ENCODE results near the gene TESMIN.

GRCh38 chr11:68664141-68664540 is 87.2 kb downstream of the TESMIN start:
- TF ChIP-seq MYC (CRISPR knock-in tag; IDR thresholded peaks at IDR 0.05; ENCODE audit: borderline replicate concordance) (no peak), REST (IDR thresholded peaks at IDR 0.05; ENCODE audit: borderline replicate concordance in 1 of 2, low read depth in 1 of 2, low read length in 2 of 2) (no peak), ZBTB7A (CRISPR knock-in tag; IDR thresholded peaks at IDR 0.05) (no peak), RNF219 (CRISPR knock-in tag; IDR thresholded peaks at IDR 0.05) (no peak), POLR2AphosphoS5 (IDR thresholded peaks at IDR 0.05; ENCODE audit: low read depth, low read length) (no peak), HOXA7 (CRISPR knock-in tag; IDR thresholded peaks at IDR 0.05) (no peak), ZNF83 (CRISPR knock-in tag; IDR thresholded peaks at IDR 0.05; ENCODE audit: borderline replicate concordance) (no peak), ZZZ3 (CRISPR knock-in tag; IDR thresholded peaks at IDR 0.05; ENCODE audit: borderline replicate concordance) (no peak), ZNF879 (CRISPR knock-in tag; IDR thresholded peaks at IDR 0.05) (no peak), CTCF (CRISPR knock-in tag; IDR thresholded peaks at IDR 0.05) (no peak), ZNF496 (CRISPR knock-in tag; IDR thresholded peaks at IDR 0.05; ENCODE audit: insufficient replicate concordance) (no peak), ERF (CRISPR knock-in tag; IDR thresholded peaks at IDR 0.05) (no peak), ATF2 (CRISPR knock-in tag; IDR thresholded peaks at IDR 0.05) (no peak)

All from HepG2 (cell line).